Calu3 (cell line): ENCODE measurements around the gene SNX13. TPM values are rescaled to one million over a fixed set of nuclear protein-coding genes. Genes with fewer than 3 reads are reported as not detected.

Experiments used
- BruUV-seq: library from RNA; stranded (reverse); fragments of 400-500 nt; replicated peaks from 2 replicates; lab custom pipeline; 2021; lab: Mats Ljungman, UMichigan
- CTCF ChIA-PET: fragments of 300-600 bp; sonication (Branson Sonifier 250); formaldehyde crosslinking; loops from one replicate; lab custom pipeline; 2022; ENCODE audit warnings: antibody characterized with exemption; lab: Charles Lee
- DNase-seq: peaks from one replicate; pipeline ENCODE4 v3.0.0; 2022
- H3K27ac Mint-ChIP-seq: one replicate; pipeline ENCODE4 v1.8.0; 2022; ENCODE audit warnings: mixed read lengths; ENCODE audit not compliant: unreplicated experiment
- H3K27me3 Mint-ChIP-seq: one replicate; pipeline ENCODE4 v1.8.0; 2022; ENCODE audit warnings: mixed read lengths; ENCODE audit not compliant: unreplicated experiment
- H3K36me3 Mint-ChIP-seq: one replicate; pipeline ENCODE4 v1.8.0; 2022; ENCODE audit warnings: mild to moderate bottlenecking, moderate library complexity, mixed read lengths; ENCODE audit not compliant: insufficient read depth, unreplicated experiment
- H3K4me1 Mint-ChIP-seq: one replicate; pipeline ENCODE4 v1.8.0; 2022; ENCODE audit warnings: mild to moderate bottlenecking, low read depth, mixed read lengths; ENCODE audit not compliant: unreplicated experiment
- H3K4me3 Mint-ChIP-seq: one replicate; pipeline ENCODE4 v1.8.0; 2022; ENCODE audit warnings: mild to moderate bottlenecking, low read depth, moderate library complexity, mixed read lengths; ENCODE audit not compliant: unreplicated experiment
- H3K9me3 Mint-ChIP-seq: one replicate; pipeline ENCODE4 v1.8.0; 2022; ENCODE audit warnings: low read depth, mixed read lengths; ENCODE audit not compliant: unreplicated experiment
- CTCF ChIP-seq: fragments of 200-600 bp; IDR thresholded peaks from one replicate; pipeline ENCODE4 v1.8.0; 2022; ENCODE audit warnings: antibody characterized with exemption; ENCODE audit not compliant: unreplicated experiment
- intact Hi-C: fragments of 100-400 bp; cut with micrococcal nuclease; formaldehyde crosslinking; loops from one replicate; pipeline ENCODE4 v1.10.0; 2022; ENCODE audit not compliant: unreplicated experiment
- total RNA-seq: library from RNA; stranded (reverse); gene quantifications from 2 replicates; pipeline ENCODE4 v1.2.3, GENCODE V29; 2022

Gene SNX13
- total RNA-seq, 1 experiment from 2014 or later: 71.9 TPM

- H3K27ac Mint-ChIP-seq: no peak overlapping the region
- BruUV-seq: no TSS peak
- H3K36me3 Mint-ChIP-seq: no peaks in the 10 kb centered on the region
- H3K4me1 Mint-ChIP-seq: peaks cover 12% of the 10 kb centered on the region
- H3K4me3 Mint-ChIP-seq: no peak overlapping the region
- TF ChIP-seq CTCF: no peak
- CTCF ChIA-PET: interaction anchor here (1.0 kb wide), 1 partner anchor 13 kb away, joined by 3 read pairs; no protein-coding TSS in a partner anchor
- intact Hi-C loops: loop anchor here (2.0 to 5.0 kb wide), 2 partner anchors 17 to 258 kb away; no protein-coding TSS in a partner anchor
- peaks cover 5% of the 10 kb centered on the region for H3K9me3 Mint-ChIP-seq
- no peaks in the 10 kb centered on the region for H3K27me3 Mint-ChIP-seq
- DNase-seq: no peak
These were observed 25.3 kb upstream of the SNX13 start for GRCh38 chr7:17965603-17966002.

- CTCF ChIA-PET: interaction anchor here (0.7 kb wide), 1 partner anchor 463 kb away, joined by 3 read pairs; no protein-coding TSS in a partner anchor
- Mint-ChIP-seq H3K9me3 (peaks cover 5% of the 10 kb centered on the region), H3K27me3 (no peaks in the 10 kb centered on the region), H3K27ac (no peak overlapping the region), H3K4me3 (no peak overlapping the region), H3K36me3 (no peaks in the 10 kb centered on the region), H3K4me1 (no peaks in the 10 kb centered on the region)
- BruUV-seq: no TSS peak
- no peak for DNase-seq
- intact Hi-C loops: no loop called here
- TF ChIP-seq CTCF: no peak
These were observed 23.0 kb upstream of the SNX13 start for GRCh38 chr7:17963281-17963680.

GRCh38 chr7:17962652-17963051 is 22.4 kb upstream of the SNX13 start:
- H3K4me3 Mint-ChIP-seq: no peak overlapping the region
- H3K36me3 Mint-ChIP-seq: no peaks in the 10 kb centered on the region
- peaks cover 5% of the 10 kb centered on the region for H3K9me3 Mint-ChIP-seq
- intact Hi-C loops: no loop called here
- H3K4me1 Mint-ChIP-seq: no peaks in the 10 kb centered on the region
- H3K27ac Mint-ChIP-seq: no peak overlapping the region
- CTCF ChIA-PET: no interaction called here
- TF ChIP-seq CTCF: no peak
- no peaks in the 10 kb centered on the region for H3K27me3 Mint-ChIP-seq
- no peak for DNase-seq
- no TSS peak for BruUV-seq

- no peak for DNase-seq
- Mint-ChIP-seq H3K36me3 (no peaks in the 10 kb centered on the region), H3K27ac (no peak overlapping the region), H3K27me3 (no peaks in the 10 kb centered on the region), H3K9me3 (no peaks in the 10 kb centered on the region), H3K4me1 (no peaks in the 10 kb centered on the region), H3K4me3 (no peak overlapping the region)
- intact Hi-C loops: no loop called here
- no peak for TF ChIP-seq CTCF
- CTCF ChIA-PET: no interaction called here
- no TSS peak for BruUV-seq
These were observed 17.6 kb upstream of the SNX13 start for GRCh38 chr7:17957871-17958270.
